Measurements from ENCODE around the gene DRD1. TPM values are rescaled to one million over a fixed set of nuclear protein-coding genes. Genes with fewer than 3 reads are reported as not detected.

Gene DRD1
- total and polyA plus RNA-seq, 2 of the 4 experiments (the other 2 are of a cell fraction), result 0.18 to 0.19 TPM

GRCh38 chr5:175448276-175448675 lies 4.3 kb upstream of the DRD1 start:
- Histone ChIP-seq H2BK15ac (ENCODE audit: low read depth, low read length) (no peak overlapping the region), H3K4ac (ENCODE audit: low read depth, low read length) (no peak overlapping the region), H3K56ac (ENCODE audit: extremely low read depth, insufficient read depth, low read length) (no peak overlapping the region), H3K79me1 (ENCODE audit: low read depth in 1 of 2, low read length in 2 of 2) (no peaks in the 10 kb centered on the region), H3K4me1 (ENCODE audit: control insufficient read depth, insufficient read depth, low read length) (no peaks in the 10 kb centered on the region; the same call in 1 of the 2 replicates), H2AK9ac (replicated peaks; ENCODE audit: low read depth, low read length, poor library complexity) (no peak overlapping the region), H3K9ac (ENCODE audit: low read depth, low read length) (no peak overlapping the region), H4K5ac (ENCODE audit: low read depth, low read length) (no peak overlapping the region), H3K27ac (ENCODE audit: insufficient read depth, low read length) (no peak overlapping the region), H2BK5ac (ENCODE audit: low read depth, low read length, poor library complexity, severe bottlenecking) (no peak overlapping the region), H2BK20ac (ENCODE audit: low read depth, low read length) (no peak overlapping the region), H3K9me1 (ENCODE audit: insufficient read depth, low read length) (no peaks in the 10 kb centered on the region), H2BK120ac (ENCODE audit: low read depth, low read length) (no peak overlapping the region), H3K18ac (ENCODE audit: low read depth, low read length) (no peak overlapping the region), H4K8ac (ENCODE audit: low read depth in 2 of 2, low read length in 2 of 2) (no peak overlapping the region), H4K20me1 (ENCODE audit: insufficient read depth, low read length) (no peaks in the 10 kb centered on the region), H3K4me3 (ENCODE audit: insufficient read depth, low read depth, low read length) (no peak overlapping the region), H3K14ac (replicated peaks; ENCODE audit: low read depth, low read length) (no peak overlapping the region), H3K27me3 (ENCODE audit: control insufficient read depth, insufficient read depth, low read length) (peaks cover 22% of the 10 kb centered on the region), H3K9me3 (ENCODE audit: control insufficient read depth, insufficient read depth, low read length) (no peaks in the 10 kb centered on the region), H4K91ac (ENCODE audit: insufficient read depth, low read depth, low read length) (no peak overlapping the region), H2AFZ (replicated peaks; ENCODE audit: low read length, poor library complexity) (no peak overlapping the region), H3K4me2 (ENCODE audit: low read depth, low read length) (no peak overlapping the region), H3K36me3 (ENCODE audit: control insufficient read depth, insufficient read depth, low read length) (no peaks in the 10 kb centered on the region), H3K23ac (ENCODE audit: low read depth, low read length) (no peak overlapping the region), H2AK5ac (ENCODE audit: low read depth, low read length) (no peak overlapping the region)
- DNase-seq (no peak), ATAC-seq (ENCODE audit: low read depth) (no peak)
- intact Hi-C loops (cut with micrococcal nuclease), result no loop called here
- in situ Hi-C loops (cut with MboI; ENCODE audit: low sequenced_read_pairs), result loop anchor here (5.0 kb wide), 1 partner anchor 496 kb away; no protein-coding TSS in a partner anchor
- TF ChIP-seq CHD1 (IDR thresholded peaks at IDR 0.05; ENCODE audit: low read depth, low read length) (no peak), MAZ (IDR thresholded peaks at IDR 0.05; ENCODE audit: borderline replicate concordance, low read depth, low read length) (no peak), MXI1 (IDR thresholded peaks at IDR 0.05; ENCODE audit: borderline replicate concordance, low read depth, low read length) (no peak), CEBPB (IDR thresholded peaks at IDR 0.05; ENCODE audit: low read depth, low read length) (no peak), NFE2L2 (IDR thresholded peaks at IDR 0.05; ENCODE audit: low read depth, low read length) (no peak), RFX5 (IDR thresholded peaks at IDR 0.05; ENCODE audit: low read depth, low read length) (no peak), BHLHE40 (IDR thresholded peaks at IDR 0.05; ENCODE audit: low read depth, low read length) (no peak), ELK1 (IDR thresholded peaks at IDR 0.05; ENCODE audit: borderline replicate concordance, low read depth, low read length) (no peak), RCOR1 (IDR thresholded peaks at IDR 0.05; ENCODE audit: insufficient replicate concordance, low read length) (no peak), POLR2A (IDR thresholded peaks at IDR 0.05; ENCODE audit: low read depth, low read length) (no peak), RAD21 (IDR thresholded peaks at IDR 0.05; ENCODE audit: low read length) (no peak), FOS (IDR thresholded peaks at IDR 0.05; ENCODE audit: low read depth, low read length) (no peak), MAFK (IDR thresholded peaks at IDR 0.05; ENCODE audit: low read depth, low read length) (no peak), SMC3 (IDR thresholded peaks at IDR 0.05; ENCODE audit: low read depth, low read length) (no peak)
- TF ChIP-seq, protein P1, sequence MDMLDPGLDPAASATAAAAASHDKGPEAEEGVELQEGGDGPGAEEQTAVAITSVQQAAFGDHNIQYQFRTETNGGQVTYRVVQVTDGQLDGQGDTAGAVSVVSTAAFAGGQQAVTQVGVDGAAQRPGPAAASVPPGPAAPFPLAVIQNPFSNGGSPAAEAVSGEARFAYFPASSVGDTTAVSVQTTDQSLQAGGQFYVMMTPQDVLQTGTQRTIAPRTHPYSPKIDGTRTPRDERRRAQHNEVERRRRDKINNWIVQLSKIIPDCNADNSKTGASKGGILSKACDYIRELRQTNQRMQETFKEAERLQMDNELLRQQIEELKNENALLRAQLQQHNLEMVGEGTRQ (IDR thresholded peaks at IDR 0.05; ENCODE audit: low read depth, low read length), result no peak
- TF ChIP-seq, protein P2, sequence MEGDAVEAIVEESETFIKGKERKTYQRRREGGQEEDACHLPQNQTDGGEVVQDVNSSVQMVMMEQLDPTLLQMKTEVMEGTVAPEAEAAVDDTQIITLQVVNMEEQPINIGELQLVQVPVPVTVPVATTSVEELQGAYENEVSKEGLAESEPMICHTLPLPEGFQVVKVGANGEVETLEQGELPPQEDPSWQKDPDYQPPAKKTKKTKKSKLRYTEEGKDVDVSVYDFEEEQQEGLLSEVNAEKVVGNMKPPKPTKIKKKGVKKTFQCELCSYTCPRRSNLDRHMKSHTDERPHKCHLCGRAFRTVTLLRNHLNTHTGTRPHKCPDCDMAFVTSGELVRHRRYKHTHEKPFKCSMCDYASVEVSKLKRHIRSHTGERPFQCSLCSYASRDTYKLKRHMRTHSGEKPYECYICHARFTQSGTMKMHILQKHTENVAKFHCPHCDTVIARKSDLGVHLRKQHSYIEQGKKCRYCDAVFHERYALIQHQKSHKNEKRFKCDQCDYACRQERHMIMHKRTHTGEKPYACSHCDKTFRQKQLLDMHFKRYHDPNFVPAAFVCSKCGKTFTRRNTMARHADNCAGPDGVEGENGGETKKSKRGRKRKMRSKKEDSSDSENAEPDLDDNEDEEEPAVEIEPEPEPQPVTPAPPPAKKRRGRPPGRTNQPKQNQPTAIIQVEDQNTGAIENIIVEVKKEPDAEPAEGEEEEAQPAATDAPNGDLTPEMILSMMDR (conservative IDR thresholded peaks at IDR 0.05; ENCODE audit: low read depth, low read length), result no peak
- no CpG with 5 or more reads among the region's 3 CpGs for WGBS, 2 experiments (ENCODE audit: extremely low coverage in 2 of 2, insufficient read length in 1 of 2)
- dilution Hi-C loops (cut with HindIII; ENCODE audit: low sequenced_read_pairs, unreplicated experiment), result no loop called here
- CTCF ChIA-PET, result interaction anchor here (3.1 kb wide), 1 partner anchor 16 kb away, joined by 10 read pairs; no protein-coding TSS in a partner anchor
- POLR2A ChIA-PET (ENCODE audit: unreplicated experiment), result no interaction called here
- no TSS peak for BruUV-seq (replicated peaks)

Measured in IMR-90 (cell line).